Measurements from ENCODE around the gene MRPL27.
"Not testable (repeated sequence)": the region's sequence is repeated elsewhere in the genome, so short reads cannot be mapped to it uniquely, and the experiment has no call there.

The MRPL27 gene

DNA sequence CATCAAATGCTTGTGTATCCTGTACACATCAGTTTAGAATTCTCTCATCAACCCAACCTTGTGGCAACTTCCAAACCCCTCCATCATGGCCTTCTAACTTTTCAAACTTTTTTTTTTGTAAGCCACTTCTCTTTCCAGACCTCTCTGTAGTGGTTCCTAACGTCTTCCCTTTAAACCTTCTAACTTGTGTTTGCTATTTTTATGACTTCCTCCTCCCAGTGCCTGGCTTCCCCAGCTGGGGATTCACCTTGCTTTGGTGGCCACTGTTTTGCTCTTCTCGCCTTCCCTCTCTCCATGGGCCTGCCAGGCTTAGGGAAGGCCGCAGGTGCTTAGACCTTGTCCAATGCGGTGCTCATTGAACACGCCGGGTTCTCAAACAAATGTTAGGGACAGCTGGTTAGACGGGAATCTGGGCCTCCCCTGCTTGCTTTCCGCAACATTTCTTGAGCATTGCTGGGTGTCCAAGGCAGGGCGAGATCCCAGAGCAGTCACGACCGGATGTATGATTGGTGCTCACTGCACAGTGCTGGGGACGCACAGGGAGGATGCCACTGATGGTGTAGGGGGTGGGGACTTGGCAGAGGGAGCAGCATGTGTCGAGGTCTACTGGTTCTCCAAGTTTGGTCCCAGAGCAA, 28.1 kb downstream of the MRPL27 start:
- no peak for DNase-seq

GRCh38 chr17:50339381-50339780, 33.6 kb downstream of the MRPL27 start:
- no peak for DNase-seq

DNA sequence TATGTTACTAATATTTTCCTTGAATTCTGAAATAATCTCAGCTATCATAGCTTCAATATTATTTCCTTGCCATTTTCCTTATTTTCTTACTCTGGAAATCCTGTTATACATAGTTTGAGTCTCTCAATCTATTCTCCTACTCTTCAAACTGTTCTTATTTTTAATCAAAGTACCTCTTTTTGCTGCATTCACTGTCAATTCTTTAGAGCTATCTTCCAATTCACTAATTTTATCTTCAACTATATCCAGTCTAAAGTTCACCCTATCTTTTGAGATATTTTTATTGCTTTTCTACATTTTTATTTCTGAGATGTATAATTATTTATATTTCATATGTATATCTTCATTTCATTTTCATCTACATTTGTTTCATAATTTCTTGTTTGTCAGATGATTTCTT, 34.3 kb downstream of the MRPL27 start:
- DNase-seq, result no peak

- no peak for DNase-seq
Observed at GRCh38 chr17:50337956-50338355, 35.0 kb downstream of the MRPL27 start.

DNA sequence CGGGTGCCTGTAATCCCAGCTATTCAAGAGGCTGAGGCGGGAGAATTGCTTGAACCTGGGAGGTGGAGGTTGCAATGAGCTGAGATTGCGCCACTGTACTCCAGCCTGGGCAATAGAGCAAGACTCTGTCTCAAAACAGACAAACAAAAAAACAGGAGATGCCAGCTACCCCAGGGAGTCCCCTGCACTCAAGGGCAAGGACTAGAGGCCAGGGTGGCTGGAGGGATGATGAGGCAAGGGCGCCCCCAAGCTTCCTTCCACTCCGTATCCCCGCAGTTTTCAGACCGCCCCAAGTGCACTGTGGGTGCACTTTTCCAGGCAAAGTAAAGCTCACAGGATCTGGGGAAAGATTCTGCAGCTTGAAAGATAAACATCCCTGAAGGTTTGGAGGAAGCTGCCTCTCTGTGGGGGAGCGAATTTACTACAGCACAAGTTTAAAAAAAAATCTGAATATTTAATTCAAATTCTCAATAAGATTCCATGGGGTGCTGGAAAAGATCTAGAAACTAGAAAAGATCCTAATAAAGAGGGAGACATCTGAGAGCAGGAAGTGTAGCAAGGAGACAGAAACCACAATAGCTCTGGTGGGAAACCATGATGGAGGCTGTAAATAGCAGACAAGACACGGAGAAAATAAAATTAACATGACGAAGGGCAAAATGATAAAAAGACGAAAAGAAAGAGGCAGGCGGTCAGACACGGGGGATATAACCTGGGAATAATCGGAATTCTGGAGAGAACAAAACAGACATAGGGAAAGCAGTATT, 39.5 kb downstream of the MRPL27 start:
- DNase-seq, result not testable (repeated sequence)

GRCh38 chr17:50332196-50332595, 40.8 kb downstream of the MRPL27 start:
- peak; percentile 34 for DNase-seq

- DNase-seq, result no peak
Observed at GRCh38 chr17:50331085-50331791, 41.7 kb downstream of the MRPL27 start.

DNA sequence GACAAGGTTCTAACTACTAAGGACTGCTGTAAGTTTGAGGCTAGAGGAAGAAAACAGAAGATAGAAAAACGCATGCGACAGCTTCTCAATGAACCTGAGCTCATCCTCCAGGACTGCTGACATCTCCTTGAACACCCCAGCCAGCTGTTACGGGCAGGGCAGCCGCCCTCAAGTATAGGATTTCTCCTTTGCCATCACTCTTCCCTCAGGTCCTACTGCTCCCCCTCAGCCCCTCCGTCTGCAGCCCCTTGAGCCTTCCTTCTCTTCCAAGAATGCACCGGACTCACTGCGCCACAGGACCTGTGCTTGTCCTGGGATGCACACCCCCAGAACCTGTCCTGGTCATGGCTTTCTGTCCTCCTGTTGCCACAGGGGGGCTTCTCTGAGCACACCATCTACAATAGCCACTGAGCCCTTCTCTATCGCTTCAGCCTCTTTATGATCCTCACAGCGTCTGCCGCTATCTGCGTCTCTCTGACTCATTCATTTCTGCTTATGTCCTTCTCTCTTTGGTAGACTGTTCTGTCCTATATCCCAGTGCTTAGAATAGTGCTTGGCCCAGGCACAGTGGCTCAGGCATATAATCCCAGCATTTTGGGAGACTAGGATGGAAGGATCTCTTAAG, 42.7 kb downstream of the MRPL27 start:
- DNase-seq, result no peak

- DNase-seq, result no peak
Observed at GRCh38 chr17:50329716-50330115, 43.3 kb downstream of the MRPL27 start.

DNA sequence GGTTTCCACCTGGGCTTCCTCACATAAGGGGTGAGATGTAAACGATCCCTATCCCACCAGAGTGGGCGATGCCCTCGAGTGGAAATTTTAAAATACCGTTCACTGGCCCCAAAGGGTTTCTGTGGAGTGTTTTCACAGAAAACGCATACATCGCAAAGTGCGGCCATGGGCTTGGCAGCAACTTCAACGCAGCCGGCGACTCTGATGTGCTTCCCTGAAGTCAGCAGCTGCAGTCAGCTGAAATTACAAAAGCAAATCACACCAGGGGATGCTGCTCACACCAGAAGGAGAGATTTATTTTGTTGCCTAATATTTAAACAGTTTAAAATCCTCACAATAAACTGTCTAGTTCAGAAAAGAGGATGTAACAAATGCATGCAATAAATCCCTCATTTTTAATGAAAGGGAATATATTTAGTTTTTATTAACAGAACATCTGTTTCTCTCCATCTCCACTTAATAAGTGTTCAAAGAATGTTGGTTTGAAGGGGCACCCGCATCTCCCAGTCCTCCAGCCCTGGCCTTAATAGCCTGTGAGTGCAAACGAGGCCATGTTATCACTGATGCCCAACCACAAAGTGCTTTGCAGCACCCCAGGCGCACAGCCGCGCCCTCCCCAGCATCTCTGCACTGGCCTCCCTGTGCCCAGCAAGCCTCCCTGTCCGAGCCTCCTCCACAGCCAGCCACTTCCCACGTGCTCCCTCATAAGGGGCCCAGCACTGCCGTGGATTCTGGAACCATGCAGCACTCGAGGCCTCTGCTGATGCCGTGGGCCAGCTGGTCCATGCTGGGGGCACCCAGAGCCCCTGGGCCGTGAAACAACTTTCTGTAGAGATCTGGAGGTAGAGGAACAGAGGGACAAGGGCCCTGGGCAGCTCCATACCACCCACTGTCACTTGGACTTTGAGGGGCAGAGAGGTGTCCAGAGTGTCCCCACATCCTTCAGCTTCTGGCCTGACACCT, 44.3 kb downstream of the MRPL27 start:
- peak; percentile 29 for DNase-seq

DNA sequence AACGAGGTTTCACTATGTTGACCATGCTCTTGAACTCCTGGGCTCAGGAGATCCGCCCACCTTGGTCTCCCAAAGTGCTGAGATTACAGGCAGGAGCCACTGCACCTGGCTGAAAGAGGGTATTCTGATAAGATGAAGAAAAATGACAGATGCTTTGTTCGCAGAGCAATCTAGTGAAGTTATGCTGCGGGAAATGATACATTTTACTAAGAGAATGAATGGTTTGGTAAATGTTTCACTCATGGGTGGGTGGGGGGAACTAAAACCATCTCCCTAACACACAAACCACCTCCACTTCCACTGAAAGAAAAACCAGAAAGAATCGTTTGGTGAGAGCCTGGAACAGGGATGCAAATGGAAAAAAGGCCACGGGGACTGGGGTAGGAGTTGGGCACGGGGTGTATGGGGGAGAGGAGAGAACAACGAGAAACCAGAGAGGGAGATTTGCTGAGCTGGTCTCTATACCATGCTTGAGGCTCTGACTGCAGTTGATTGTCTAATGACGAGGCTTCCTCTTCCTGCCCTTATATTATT, 46.1 kb downstream of the MRPL27 start:
- no peak for DNase-seq

DNA sequence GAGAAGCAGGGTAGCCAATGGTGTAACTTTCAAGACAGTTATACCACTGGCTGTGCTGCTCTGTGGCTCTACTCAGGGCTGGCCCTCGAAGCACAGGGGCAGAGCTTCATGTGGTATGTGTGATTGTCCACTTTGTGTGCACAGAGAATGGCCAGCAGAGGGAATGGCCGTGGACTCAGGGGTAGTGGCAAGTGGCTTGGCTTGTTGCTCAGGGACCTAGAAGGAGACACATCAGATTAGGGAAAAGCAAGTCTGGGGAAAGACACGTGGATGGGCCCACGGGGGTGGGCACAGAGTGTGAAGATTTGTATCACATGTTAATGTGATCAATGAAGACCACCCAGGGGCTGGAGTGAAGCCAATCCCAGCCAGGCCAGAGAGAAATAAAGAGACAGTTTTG, 47.1 kb downstream of the MRPL27 start:
- no peak for DNase-seq

GRCh38 chr17:50323060-50323459, 49.9 kb downstream of the MRPL27 start:
- no peak for DNase-seq

DNA sequence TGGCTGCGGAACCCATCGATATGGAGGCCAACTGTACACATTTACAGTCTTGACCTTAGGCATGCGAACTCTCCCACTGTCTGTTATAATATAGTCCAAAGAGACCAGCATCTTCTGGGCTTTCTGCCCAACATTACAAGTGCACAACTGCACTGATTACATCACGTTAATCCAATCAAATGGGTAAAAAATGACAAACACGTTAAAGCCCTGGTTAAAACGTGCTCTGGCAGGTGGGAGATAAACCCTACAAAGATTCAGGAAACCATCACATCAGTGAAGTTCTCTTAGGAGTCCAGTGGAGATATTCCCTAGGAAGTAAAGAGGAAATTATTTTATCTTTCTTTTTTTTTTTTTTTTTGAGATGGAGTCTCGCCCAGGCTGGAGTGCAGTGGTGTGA, 50.7 kb downstream of the MRPL27 start:
- no peak for DNase-seq

DNA sequence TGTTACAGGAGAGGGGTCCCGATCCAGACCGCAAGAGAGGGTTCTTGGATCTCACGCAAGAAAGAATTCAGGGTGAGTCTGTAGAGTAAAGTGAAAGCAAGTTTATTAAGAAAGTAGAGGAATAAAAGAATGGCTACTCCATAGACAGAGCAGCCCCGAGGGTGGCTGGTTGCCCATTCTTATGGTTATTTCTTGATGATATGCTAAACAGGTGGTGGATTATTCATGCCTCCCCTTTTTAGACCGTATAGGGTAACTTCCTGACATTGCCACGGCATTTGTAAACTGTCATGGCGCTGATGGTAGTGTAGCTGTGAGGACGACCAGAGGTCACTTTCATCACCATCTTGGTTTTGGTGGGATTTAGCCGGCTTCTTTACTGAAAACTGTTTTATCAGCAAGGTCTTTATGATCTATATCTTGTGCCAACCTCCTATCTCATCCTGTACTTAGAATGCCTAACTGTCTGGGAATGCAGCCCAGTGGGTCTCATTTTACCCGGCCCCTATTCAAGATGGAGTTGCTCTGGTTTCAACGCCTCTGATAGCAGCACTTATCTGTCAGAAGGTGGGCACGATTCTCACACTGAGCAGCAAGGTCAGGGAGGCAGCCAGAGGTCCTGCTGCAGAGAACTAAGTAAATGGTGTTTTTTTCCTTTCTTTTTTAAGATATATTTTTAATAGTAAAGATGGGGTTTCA, 53.5 kb downstream of the MRPL27 start:
- DNase-seq, result no peak

GRCh38 chr17:50318501-50319285, 54.3 kb downstream of the MRPL27 start:
- DNase-seq, result no peak

All from retina (tissue), 1 donor.